IPS-NIHi11 (cell line): ENCODE results near the gene CD300H.

Source experiments
- DNase-seq: peaks from one replicate; pipeline ENCODE4 v3.0.0; 2012; ENCODE audit warnings: mixed read lengths, low spot score

Gene CD300H

DNA sequence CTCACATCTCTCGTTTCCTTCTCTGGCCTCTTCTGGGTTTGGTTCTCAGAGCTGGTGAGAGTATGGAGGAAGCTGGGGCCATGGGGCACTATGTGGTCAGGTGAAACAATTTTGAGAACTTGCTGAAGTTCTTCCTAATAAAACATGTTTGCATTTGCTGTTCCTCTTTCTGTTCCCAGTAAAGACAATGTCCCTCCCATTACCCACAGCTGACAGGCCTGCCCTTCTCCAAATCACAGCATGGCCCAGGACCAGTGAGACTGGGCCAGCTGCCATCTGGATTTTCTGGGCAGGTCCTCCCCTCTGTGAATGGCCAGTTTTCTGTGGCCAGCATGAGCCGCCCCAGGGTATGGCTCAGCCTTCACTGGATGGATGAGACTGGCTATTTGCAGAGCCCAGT, at the start of gene CD300H:
TSS of gene CD300H (minus strand) at position 113 of the 400 bp plus-strand sequence.
- DNase-seq, result no peak

DNA sequence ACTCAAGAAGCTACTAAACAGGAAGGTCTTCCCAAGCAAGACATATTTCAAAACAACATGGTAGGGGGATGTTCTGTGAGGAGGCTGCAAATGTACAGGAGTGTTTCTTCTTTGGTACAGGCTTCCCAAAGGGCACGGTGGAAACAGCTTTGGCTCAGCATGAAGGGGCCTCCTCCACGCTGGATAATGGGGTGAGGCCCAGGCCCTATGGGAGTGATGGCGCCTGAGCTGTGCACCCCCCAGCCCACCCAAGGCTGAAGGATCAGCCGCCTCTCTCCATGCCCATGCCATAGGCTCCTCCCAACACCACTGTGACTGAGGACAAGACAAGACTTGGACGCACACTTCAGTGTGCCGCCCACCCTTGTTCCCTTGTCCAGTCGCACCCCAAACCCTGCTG, 49.4 kb upstream of the CD300H start:
- no peak for DNase-seq

DNA sequence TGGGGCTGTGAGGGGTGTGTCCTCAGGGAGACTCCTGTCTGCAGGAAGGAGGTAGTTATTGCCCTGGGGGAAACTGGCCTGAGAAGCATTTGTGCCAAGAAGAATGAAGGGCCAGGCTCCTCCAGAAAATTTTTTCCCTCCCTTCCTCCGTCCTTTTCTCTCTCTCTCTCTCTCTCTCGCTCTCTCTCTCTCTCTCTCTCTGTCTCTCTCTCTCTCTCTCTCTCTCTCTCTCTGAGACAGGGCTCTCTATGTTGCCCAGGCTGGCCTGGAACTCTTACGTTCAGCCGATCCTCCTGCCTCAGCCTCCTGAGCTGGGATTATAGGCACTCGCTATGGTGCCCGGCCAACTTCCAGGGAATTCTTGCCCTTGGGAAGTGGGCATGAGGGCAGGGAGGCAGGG, 44.7 kb upstream of the CD300H start:
- DNase-seq, result no peak

DNA sequence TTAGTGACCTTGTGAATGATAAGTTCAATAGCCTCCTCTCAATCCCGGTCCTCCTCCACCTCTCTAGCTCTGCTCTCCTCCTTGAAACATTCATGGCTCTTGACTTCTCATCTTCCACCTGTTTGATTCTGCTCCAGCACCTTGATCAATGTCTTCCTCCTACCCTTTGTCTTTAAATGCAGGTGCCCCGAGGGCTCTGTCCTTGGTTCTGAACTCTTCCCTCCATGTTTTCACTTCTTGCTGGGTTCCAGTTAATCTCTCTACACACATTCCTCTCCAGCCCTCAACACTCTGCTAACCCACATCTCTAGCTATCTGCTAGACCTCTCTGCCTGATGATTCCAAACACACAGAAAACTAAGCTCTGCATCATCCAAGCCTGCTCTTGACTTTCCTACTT, 42.8 kb upstream of the CD300H start:
- DNase-seq, result peak; percentile 65

DNA sequence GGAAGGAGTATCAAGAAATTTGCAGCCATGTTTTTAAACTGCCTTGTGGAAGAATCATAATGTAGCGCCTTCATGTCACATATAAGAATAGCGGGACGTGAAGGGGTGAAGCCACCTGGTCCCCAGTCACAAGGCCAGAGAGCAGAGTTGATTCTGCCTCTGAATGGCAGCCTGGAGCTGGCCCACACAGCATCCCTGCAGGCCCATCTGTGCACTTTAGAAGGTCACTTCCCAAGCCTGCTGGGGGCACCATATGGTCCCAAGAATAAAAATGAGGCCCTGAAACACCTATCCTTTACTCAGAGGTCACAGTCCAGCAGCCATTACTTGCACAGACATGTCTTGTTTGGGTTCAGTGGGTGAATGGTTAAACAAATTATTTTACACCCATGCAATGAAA, 41.2 kb upstream of the CD300H start:
- no peak for DNase-seq

DNA sequence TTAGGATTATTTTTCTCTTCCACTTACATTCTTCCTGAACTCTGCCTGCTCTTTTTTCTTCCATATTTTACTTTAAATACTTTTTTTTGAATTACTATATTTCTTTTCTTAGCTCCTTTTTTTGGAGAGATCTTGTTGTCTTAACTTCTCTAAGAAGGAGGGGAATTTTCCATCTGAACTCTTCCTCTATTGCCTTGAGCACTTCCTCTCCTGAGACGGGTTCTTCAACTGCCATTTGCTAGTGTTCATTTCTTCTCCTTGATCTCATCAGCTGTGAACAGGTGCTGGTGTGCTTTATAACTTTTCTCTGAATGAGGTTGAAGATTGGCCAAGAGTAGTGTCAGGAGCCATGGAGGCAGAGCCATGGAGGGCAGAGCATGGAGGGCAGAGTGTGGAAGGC, 39.9 kb upstream of the CD300H start:
- DNase-seq, result no peak

DNA sequence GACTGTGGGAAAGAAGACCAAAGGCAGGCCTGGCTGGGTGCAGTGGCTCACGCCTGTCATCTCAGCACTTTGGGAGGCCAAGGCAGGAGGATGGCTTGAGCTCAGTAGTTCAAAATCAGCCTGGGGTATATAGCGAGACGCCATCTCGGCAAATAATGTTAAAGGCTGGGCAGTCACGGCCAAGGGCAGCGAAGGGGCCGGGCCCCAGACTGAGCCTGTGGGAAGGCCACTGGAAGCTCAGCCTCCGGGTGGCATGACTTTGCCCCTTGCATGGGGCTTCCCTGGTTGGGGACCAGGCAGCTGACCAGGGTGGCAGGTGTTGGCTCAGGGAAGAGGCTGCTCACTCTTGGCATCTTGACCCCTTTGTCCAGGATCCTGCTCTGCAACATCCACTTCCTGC, 38.7 kb upstream of the CD300H start:
- DNase-seq, result no peak

DNA sequence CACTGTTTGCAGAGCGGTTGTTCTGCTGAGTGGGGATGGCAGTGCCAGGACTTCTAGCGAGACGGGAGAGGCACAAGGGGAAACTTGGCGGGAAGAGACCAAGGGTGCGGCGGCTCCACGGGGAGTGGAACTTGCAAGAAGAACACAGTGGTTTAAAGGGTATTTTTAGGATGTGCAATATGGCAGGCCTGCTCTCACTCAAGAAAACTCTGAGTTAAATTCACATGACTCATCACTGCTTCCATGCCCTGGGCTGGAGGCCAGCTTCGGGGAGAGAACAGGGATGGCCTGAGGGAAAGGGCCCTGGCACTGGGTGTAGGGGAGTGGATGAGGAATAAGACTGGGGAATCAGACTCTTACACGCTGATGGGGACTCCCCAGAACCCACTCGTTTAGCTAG, 38.1 kb upstream of the CD300H start:
- DNase-seq, result no peak

GRCh38 chr17:74604761-74605160, 37.5 kb upstream of the CD300H start:
- DNase-seq, result no peak

DNA sequence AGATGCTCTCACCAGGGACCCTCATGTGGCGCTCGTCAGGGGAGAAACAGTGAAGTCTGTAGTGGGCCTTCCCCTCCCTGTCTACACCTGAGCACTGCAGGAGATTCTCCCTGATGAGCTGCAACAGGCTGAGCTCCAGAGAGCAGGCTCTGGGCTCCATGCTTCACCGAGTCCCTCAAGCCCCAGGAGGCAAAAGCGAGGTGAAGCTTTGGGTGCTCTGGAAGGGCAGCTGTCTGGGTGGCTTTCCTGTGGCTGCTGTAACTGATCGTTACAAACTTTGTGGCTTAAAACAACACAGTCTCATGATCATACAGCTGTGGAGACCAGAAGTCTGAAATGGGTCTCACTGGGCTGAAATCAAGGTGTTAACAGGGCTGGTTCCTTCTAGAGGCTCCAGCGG, 36.9 kb upstream of the CD300H start:
- DNase-seq, result no peak

DNA sequence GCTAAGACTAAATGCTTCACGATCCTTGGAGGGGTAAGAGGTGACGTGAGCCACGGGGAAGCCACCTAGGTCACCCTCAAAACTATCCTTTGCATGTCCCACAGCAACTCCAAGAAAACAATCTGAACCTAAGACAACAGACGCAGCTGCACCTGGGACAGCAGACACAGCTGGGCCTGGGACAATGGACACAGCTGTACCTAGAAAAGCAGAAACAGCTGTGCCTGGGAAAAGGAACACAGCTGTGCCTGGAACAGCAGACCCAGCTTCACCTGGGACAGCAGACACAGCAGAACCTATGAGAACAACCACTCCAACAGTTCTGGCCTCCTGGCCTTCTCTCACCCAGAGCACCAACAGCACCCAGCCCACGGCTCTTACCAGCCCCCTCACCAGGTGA, 36.4 kb upstream of the CD300H start:
- DNase-seq, result no peak

DNA sequence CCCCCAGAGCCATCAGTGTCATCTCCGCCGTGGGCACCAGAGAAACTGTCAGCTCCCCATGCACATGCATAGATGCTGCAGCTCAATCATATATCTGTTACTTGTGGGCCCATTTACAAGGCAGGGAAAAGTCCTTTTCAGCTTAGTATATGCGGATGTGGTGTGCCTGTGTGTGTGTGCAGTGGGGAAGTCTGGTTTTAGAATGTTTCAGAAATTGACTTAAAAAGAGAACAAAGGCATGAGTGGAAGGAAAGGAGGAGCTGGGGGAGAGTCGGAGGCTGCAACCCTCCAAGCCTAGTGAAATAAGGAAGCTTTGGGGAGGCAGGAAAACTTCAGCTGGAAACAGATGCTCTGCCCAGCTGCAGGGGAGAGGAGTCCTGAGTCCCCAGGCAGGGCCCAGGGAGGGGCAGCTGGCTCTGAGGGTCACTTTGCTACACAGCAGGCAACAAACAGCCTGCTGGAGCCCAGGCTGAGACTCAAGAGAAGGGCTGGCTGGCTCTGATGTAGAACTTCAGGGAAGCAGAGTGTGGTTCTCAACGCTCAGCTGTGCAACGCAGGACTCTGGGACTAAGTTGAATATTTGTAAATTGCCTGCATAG, 35.8 kb upstream of the CD300H start:
- DNase-seq, result no peak

GRCh38 chr17:74601944-74602572, 34.7 kb upstream of the CD300H start:
- DNase-seq, result peak; percentile 73

DNA sequence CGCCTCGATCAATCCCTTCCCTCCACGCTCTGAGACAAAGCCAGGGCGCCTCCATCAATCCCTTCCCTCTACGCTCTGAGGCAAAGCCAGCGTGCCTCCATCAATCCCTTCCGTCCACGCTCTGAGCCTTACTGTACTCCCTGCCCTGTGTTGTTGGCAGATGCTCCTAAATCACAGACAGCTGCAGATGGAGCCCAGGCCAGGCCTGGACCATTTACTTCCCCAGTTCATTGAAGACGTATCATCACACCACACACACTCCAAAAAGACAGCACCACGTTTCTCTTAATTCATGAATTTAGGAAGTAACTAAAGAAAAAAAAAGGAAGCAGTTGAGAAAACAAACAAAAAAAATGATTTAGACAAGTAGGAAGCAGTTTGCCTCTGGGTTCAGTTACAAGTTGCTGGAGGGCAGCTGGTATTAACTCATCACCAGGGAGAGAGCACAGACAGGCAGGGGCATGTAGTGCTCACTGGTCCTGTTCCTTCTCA, 32.2 kb upstream of the CD300H start:
- no peak for DNase-seq

- no peak for DNase-seq
Observed at GRCh38 chr17:74599023-74599399, 31.7 kb upstream of the CD300H start.

- DNase-seq, result no peak
Observed at GRCh38 chr17:74598346-74599022, 31.2 kb upstream of the CD300H start.

GRCh38 chr17:74597069-74597790, 29.9 kb upstream of the CD300H start:
- no peak for DNase-seq

GRCh38 chr17:74595037-74595750, 27.9 kb upstream of the CD300H start:
- no peak for DNase-seq

GRCh38 chr17:74592087-74592990, 25.0 kb upstream of the CD300H start, which contains the start of gene CD300LD:
Gene CD300LD (minus strand): TSS chr17:74592283. CDS start chr17:74592202, 81 bp downstream.
- DNase-seq, result no peak

GRCh38 chr17:74591503-74591902, 24.2 kb upstream of the CD300H start:
- DNase-seq, result no peak

DNA sequence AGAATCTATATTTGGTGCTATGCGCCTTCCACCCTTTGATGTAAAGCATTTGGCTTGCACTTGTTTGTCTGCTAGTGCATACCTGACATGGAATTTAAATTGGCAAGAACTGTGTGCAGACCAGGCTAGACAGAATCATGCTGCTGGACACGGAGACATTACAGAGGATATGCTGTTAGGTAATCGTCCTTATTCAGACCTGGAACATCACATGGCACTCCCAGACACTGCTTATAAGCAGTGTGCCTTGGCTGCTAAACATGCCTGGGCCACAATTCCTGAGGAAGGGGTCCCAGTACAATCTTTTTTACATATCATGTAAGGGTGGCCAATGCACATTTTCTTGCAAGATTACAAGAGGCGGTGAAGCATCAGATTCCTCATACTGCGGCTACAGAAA, 18.4 kb upstream of the CD300H start:
- DNase-seq, result no peak
